A549 (cell line): ENCODE measurements around the gene NBPF15.
"Not testable (repeated sequence)": the region's sequence is repeated elsewhere in the genome, so short reads cannot be mapped to it uniquely, and the experiment has no call there.

ENCODE experiments used
- BHLHE40 ChIP-seq: IDR thresholded peaks from 2 replicates; pipeline ENCODE4 v1.6.1; 2012; ENCODE audit warnings: low read depth, low read length, inconsistent platforms
- CHD2 ChIP-seq: fragments of 150-350 bp; IDR thresholded peaks from 2 replicates; pipeline ENCODE4 v1.6.1; 2014; ENCODE audit warnings: low read length; ENCODE audit not compliant: partially characterized antibody
- POLR2A ChIP-seq: IDR thresholded peaks from 2 replicates; pipeline ENCODE4 v1.6.1; 2012; ENCODE audit warnings: mild to moderate bottlenecking, low read length
- POLR2AphosphoS2 ChIP-seq: conservative IDR thresholded peaks from 2 replicates; pipeline ENCODE4 v1.6.1; 2012; ENCODE audit warnings: low read length, improper control_type of control experiment, inconsistent platforms
- TF ChIP-seq, protein P1 (sequence below): fragments of >200 bp; sonication (Bioruptor Twin); formaldehyde crosslinking; IDR thresholded peaks from 3 replicates; pipeline ENCODE4 v1.5.1; 2016
- TF ChIP-seq, protein P2 (sequence below): fragments of 250-450 bp; sonication (Bioruptor Pico); IDR thresholded peaks from 2 replicates; pipeline ENCODE4 v1.5.0; 2021; ENCODE audit warnings: mild to moderate bottlenecking, moderate library complexity, borderline replicate concordance

DNA sequence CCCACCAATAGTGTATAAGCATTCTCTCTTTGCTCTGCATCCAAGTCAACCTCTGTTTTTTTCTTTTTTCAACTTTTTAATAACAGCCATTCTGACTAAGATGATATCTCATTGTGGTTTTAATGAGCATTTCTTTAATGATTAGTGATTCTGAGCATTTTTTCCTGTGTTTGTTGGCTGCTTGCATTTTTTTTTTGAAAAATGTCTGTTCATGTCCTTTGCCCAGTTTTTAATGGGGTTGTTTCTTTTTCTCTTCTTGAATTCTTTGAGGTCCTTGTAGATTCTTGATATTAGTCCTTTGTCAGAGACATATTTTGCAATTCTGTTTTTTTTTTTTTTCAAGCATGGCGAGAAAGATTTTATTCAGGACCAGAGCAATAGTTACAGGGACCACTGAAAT is 35.0 kb upstream of the NBPF15 start:
- TF ChIP-seq, protein P1, sequence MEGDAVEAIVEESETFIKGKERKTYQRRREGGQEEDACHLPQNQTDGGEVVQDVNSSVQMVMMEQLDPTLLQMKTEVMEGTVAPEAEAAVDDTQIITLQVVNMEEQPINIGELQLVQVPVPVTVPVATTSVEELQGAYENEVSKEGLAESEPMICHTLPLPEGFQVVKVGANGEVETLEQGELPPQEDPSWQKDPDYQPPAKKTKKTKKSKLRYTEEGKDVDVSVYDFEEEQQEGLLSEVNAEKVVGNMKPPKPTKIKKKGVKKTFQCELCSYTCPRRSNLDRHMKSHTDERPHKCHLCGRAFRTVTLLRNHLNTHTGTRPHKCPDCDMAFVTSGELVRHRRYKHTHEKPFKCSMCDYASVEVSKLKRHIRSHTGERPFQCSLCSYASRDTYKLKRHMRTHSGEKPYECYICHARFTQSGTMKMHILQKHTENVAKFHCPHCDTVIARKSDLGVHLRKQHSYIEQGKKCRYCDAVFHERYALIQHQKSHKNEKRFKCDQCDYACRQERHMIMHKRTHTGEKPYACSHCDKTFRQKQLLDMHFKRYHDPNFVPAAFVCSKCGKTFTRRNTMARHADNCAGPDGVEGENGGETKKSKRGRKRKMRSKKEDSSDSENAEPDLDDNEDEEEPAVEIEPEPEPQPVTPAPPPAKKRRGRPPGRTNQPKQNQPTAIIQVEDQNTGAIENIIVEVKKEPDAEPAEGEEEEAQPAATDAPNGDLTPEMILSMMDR, result not testable (repeated sequence)
- not testable (repeated sequence) for TF ChIP-seq CHD2, BHLHE40, POLR2AphosphoS2, POLR2A
- TF ChIP-seq, protein P2, sequence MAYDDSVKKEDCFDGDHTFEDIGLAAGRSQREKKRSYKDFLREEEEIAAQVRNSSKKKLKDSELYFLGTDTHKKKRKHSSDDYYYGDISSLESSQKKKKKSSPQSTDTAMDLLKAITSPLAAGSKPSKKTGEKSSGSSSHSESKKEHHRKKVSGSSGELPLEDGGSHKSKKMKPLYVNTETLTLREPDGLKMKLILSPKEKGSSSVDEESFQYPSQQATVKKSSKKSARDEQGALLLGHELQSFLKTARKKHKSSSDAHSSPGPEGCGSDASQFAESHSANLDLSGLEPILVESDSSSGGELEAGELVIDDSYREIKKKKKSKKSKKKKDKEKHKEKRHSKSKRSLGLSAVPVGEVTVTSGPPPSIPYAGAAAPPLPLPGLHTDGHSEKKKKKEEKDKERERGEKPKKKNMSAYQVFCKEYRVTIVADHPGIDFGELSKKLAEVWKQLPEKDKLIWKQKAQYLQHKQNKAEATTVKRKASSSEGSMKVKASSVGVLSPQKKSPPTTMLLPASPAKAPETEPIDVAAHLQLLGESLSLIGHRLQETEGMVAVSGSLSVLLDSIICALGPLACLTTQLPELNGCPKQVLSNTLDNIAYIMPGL (CRISPR knock-in tag), result not testable (repeated sequence)
